Panc1 (cell line): ENCODE measurements around the gene RFX2. TPM values are rescaled to one million over a fixed set of nuclear protein-coding genes. Genes with fewer than 3 reads are reported as not detected.
A peak's percentile ranks its signal among the peaks of the same experiment; 100 is the strongest.

Experiments used
- ATAC-seq: fragments of 200-7000 bp; cut with Tn5 transposase; 2 replicates; pipeline ENCODE4 v1.9.1; 2020; ENCODE audit warnings: mild to moderate bottlenecking, moderate library complexity
- BruUV-seq: library from RNA; stranded (reverse); fragments of 400-500 nt; replicated peaks from 2 replicates; lab custom pipeline; 2021; lab: Mats Ljungman, UMichigan
- CTCF ChIA-PET: fragments of 300-600 bp; sonication (Branson Sonifier 250); formaldehyde crosslinking; loops from one replicate; lab custom pipeline; 2022; ENCODE audit warnings: antibody characterized with exemption; lab: Charles Lee
- POLR2A ChIA-PET: fragments of 300-600 bp; sonication (Branson Sonifier 250); formaldehyde crosslinking; loops from one replicate; lab custom pipeline; 2022; ENCODE audit warnings: antibody characterized with exemption; lab: Charles Lee
- DNase-seq: peaks from one replicate; pipeline ENCODE4 v3.0.0-alpha.2; 2010; ENCODE audit warnings: low read depth, low spot score
- H3K27ac ChIP-seq: 2 replicates; pipeline ENCODE4 v1.5.1; 2011; ENCODE audit warnings: mild to moderate bottlenecking, low read length, inconsistent platforms
- H3K27me3 ChIP-seq: fragments of 200-500 bp; sonication (Bioruptor generic); 2 replicates; pipeline ENCODE4 v1.6.0; 2014; ENCODE audit warnings: low read length, inconsistent platforms; ENCODE audit not compliant: control insufficient read depth, insufficient read depth
- H3K36me3 ChIP-seq: fragments of 200-500 bp; sonication (Bioruptor generic); 2 replicates; pipeline ENCODE4 v1.5.1; 2014; ENCODE audit warnings: inconsistent platforms, mild to moderate bottlenecking, low read length, moderate library complexity; ENCODE audit not compliant: control insufficient read depth, insufficient read depth
- H3K4me1 ChIP-seq: 2 replicates; pipeline ENCODE4 v1.5.1; 2011; ENCODE audit warnings: inconsistent platforms, mild to moderate bottlenecking, low read length, moderate library complexity; ENCODE audit not compliant: control insufficient read depth, insufficient read depth
- H3K4me3 ChIP-seq, 2 experiments: 2 replicates each; pipeline ENCODE4 v1.5.1; 2011 to 2012; ENCODE audit warnings: low read depth in 2 of 2, low read length in 2 of 2, mild to moderate bottlenecking in 2 of 2, inconsistent platforms in 1 of 2, moderate library complexity in 1 of 2
- H3K9me3 ChIP-seq: fragments of 200-500 bp; sonication (Bioruptor generic); 2 replicates; pipeline ENCODE4 v1.5.1; 2014; ENCODE audit warnings: low read depth, mild to moderate bottlenecking, inconsistent platforms, low read length, moderate library complexity; ENCODE audit not compliant: control insufficient read depth, insufficient read depth
- CTCF ChIP-seq: fragments of 450-650 bp; IDR thresholded peaks from 2 replicates; pipeline ENCODE4 v1.5.1; 2017; ENCODE audit warnings: mild to moderate bottlenecking
- POLR2AphosphoS5 ChIP-seq: IDR thresholded peaks from 2 replicates; pipeline ENCODE4 v1.6.1; 2012; ENCODE audit warnings: mild to moderate bottlenecking, low read depth, low read length, moderate library complexity
- REST ChIP-seq, 2 experiments: IDR thresholded peaks; 2 replicates each; pipeline ENCODE4 v1.6.1; 2011 to 2012; ENCODE audit warnings: low read depth in 2 of 2, control low read depth in 1 of 2, low read length in 1 of 2, mild to moderate bottlenecking in 1 of 2, moderate library complexity in 1 of 2; ENCODE audit not compliant: insufficient read depth in 1 of 2
- SIN3A ChIP-seq: IDR thresholded peaks from 2 replicates; pipeline ENCODE4 v1.6.1; 2012; ENCODE audit warnings: low read depth, mild to moderate bottlenecking, low read length, moderate library complexity, borderline replicate concordance; ENCODE audit not compliant: insufficient read depth
- TCF7L2 ChIP-seq: IDR thresholded peaks from 2 replicates; pipeline ENCODE4 v1.6.1; 2011; ENCODE audit warnings: mild to moderate bottlenecking, low read depth, low read length, inconsistent platforms
- in situ Hi-C: cut with HindIII; loops from 2 replicates; pipeline ENCODE4 v1.10.0; 2016; ENCODE audit warnings: low sequenced_read_pairs, low pct_unique_long_range_greater_than_20kb
- intact Hi-C: fragments of 100-400 bp; cut with micrococcal nuclease; formaldehyde crosslinking; loops from one replicate; pipeline ENCODE4 v1.10.0; 2022; ENCODE audit not compliant: unreplicated experiment
- total RNA-seq: library from RNA; stranded (reverse); gene quantifications from one replicate; pipeline ENCODE4 v1.2.1, GENCODE V29; 2021; ENCODE audit not compliant: unreplicated experiment

Gene RFX2
- total RNA-seq, 1 experiment from 2014 or later = 8.0 TPM

- H3K27ac ChIP-seq = no peak overlapping the region
- in situ Hi-C loops (no loop called here), intact Hi-C loops (no loop called here)
- no peaks in the 10 kb centered on the region for H3K36me3 ChIP-seq
- no peak for ATAC-seq
- H3K4me3 ChIP-seq = no peak overlapping the region
- no peak for DNase-seq
- ChIA-PET POLR2A (no interaction called here), CTCF (no interaction called here)
- no peaks in the 10 kb centered on the region for H3K9me3 ChIP-seq
- H3K4me1 ChIP-seq = peaks cover 8% of the 10 kb centered on the region; the same call in 1 of the 2 replicates
- no TSS peak for BruUV-seq
- TF ChIP-seq POLR2AphosphoS5 = no peak
- no peak for TF ChIP-seq CTCF
- no peak for TF ChIP-seq REST (IDR thresholded peaks at IDR 0.05; ENCODE audit: insufficient read depth in 1 of 2, low read depth in 2 of 2, low read length in 1 of 2)
- no peak for TF ChIP-seq TCF7L2
- TF ChIP-seq SIN3A = no peak
- H3K27me3 ChIP-seq = no peaks in the 10 kb centered on the region
Observed at GRCh38 chr19:5991244-5991838, 119.0 kb downstream of the RFX2 start.

- POLR2A ChIA-PET = no interaction called here
- Histone ChIP-seq H3K27ac (peak overlapping the region; percentile 75), H3K4me3 (peak overlapping the region; percentile 30 to 44), H3K4me1 (peaks cover 8% of the 10 kb centered on the region; the same call in 1 of the 2 replicates), H3K9me3 (no peaks in the 10 kb centered on the region), H3K36me3 (no peaks in the 10 kb centered on the region), H3K27me3 (no peaks in the 10 kb centered on the region)
- in situ Hi-C loops = no loop called here
- CTCF ChIA-PET = interaction anchor here (0.6 kb wide), 1 partner anchor 186 kb away, joined by 4 read pairs; no protein-coding TSS in a partner anchor
- TF ChIP-seq SIN3A (no peak), REST (IDR thresholded peaks at IDR 0.05; ENCODE audit: insufficient read depth in 1 of 2, low read depth in 2 of 2, low read length in 1 of 2) (no peak), CTCF (no peak), POLR2AphosphoS5 (no peak), TCF7L2 (no peak)
- ATAC-seq (peak; percentile 66), DNase-seq (no peak)
- intact Hi-C loops = no loop called here
- no TSS peak for BruUV-seq
Observed at GRCh38 chr19:5990289-5990797, 120.0 kb downstream of the RFX2 start.
